H1 (cell line): ENCODE measurements around the gene OR2Y1. TPM values are rescaled to one million over a fixed set of nuclear protein-coding genes. Genes with fewer than 3 reads are reported as not detected.

Source experiments
- CTCF ChIA-PET: fragments of 300-600 bp; sonication (Branson Sonifier 250); formaldehyde crosslinking; loops from one replicate; lab custom pipeline; 2021; ENCODE audit not compliant: partially characterized antibody; lab: Charles Lee
- POLR2A ChIA-PET: fragments of 300-600 bp; sonication (Branson Sonifier 250); formaldehyde crosslinking; loops from one replicate; lab custom pipeline; 2021; ENCODE audit warnings: inconsistent platforms; ENCODE audit not compliant: partially characterized antibody; lab: Charles Lee
- DNase-seq, 2 experiments: peaks; one replicate each; pipeline versions ENCODE4 v3.0.0 to v3.0.0-alpha.2; 2010 to 2022; ENCODE audit warnings: low spot score in 2 of 2, low read depth in 1 of 2, mixed read lengths in 1 of 2
- FAIRE-seq: peaks from 2 replicates; lab custom pipeline; 2011; peaks lifted over from hg19 to GRCh38; lab: Jason Lieb, UNC
- H2AFZ ChIP-seq: 2 replicates; pipeline ENCODE4 v1.8.1; 2012; ENCODE audit warnings: low read length, inconsistent platforms
- H2AK5ac ChIP-seq: 2 replicates; pipeline ENCODE4 v1.6.1; 2013; ENCODE audit warnings: low read depth, low read length
- H2BK120ac ChIP-seq: replicated peaks from 2 replicates; pipeline ENCODE3; 2013; ENCODE audit warnings: low read depth, low read length, inconsistent platforms
- H2BK12ac ChIP-seq: 2 replicates; pipeline ENCODE4 v1.6.1; 2013; ENCODE audit warnings: low read depth, low read length
- H2BK15ac ChIP-seq: 2 replicates; pipeline ENCODE4 v1.6.1; 2013; ENCODE audit warnings: low read length
- H2BK20ac ChIP-seq: 2 replicates; pipeline ENCODE4 v1.6.1; 2013; ENCODE audit warnings: low read length
- H2BK5ac ChIP-seq: 2 replicates; pipeline ENCODE4 v1.6.1; 2013; ENCODE audit warnings: low read depth, low read length
- H3K14ac ChIP-seq: 2 replicates; pipeline ENCODE4 v1.6.1; 2013; ENCODE audit warnings: inconsistent platforms; ENCODE audit not compliant: insufficient read length
- H3K18ac ChIP-seq: 2 replicates; pipeline ENCODE4 v1.6.1; 2013; ENCODE audit warnings: low read length; ENCODE audit errors: extremely low read depth
- H3K23ac ChIP-seq: 2 replicates; pipeline ENCODE4 v1.6.1; 2013; ENCODE audit warnings: inconsistent platforms; ENCODE audit not compliant: insufficient read length
- H3K23me2 ChIP-seq: 2 replicates; pipeline ENCODE4 v1.6.1; 2013; ENCODE audit warnings: low read depth, low read length
- H3K27ac ChIP-seq: 2 replicates; pipeline ENCODE4 v1.6.1; 2011; ENCODE audit warnings: low read depth, low read length, inconsistent platforms
- H3K27me3 ChIP-seq, 4 experiments: replicated peaks in 1 of 4; 1 replicate in 1 of 4; 2 replicates in 3 of 4; pipeline versions ENCODE4 v1.6.1 to v1.8.1; 2011 to 2013; ENCODE audit warnings: low read length in 3 of 4, mild to moderate bottlenecking in 3 of 4, inconsistent platforms in 2 of 4, mixed read lengths in 2 of 4, moderate library complexity in 1 of 4; ENCODE audit not compliant: control insufficient read depth in 3 of 4, insufficient read depth in 3 of 4; ENCODE audit errors: extremely low read depth in 1 of 4
- H3K36me3 ChIP-seq, 4 experiments: 2 replicates each; pipeline versions ENCODE4 v1.6.1 to v1.8.1; 2011 to 2013; ENCODE audit warnings: mild to moderate bottlenecking in 4 of 4, low read length in 3 of 4, moderate library complexity in 2 of 4, control low read depth in 1 of 4, inconsistent platforms in 1 of 4; ENCODE audit not compliant: insufficient read depth in 4 of 4, control insufficient read depth in 2 of 4
- H3K4ac ChIP-seq: replicated peaks from 2 replicates; pipeline ENCODE3; 2013; ENCODE audit warnings: low read length, low read depth, mixed read lengths, inconsistent platforms; ENCODE audit not compliant: insufficient read length
- H3K4me1 ChIP-seq, 4 experiments: replicated peaks in 1 of 4; 1 replicate in 1 of 4; 2 replicates in 3 of 4; pipeline versions ENCODE4 v1.6.1 to v1.8.1; 2011 to 2013; ENCODE audit warnings: low read length in 3 of 4, inconsistent platforms in 2 of 4, mixed read lengths in 1 of 4; ENCODE audit not compliant: insufficient read depth in 4 of 4, control insufficient read depth in 3 of 4
- H3K4me2 ChIP-seq, 2 experiments: 2 replicates each; pipeline versions ENCODE4 v1.6.1 to v1.8.1; 2011 to 2013; ENCODE audit warnings: low read depth in 2 of 2, low read length in 2 of 2, control low read depth in 1 of 2, inconsistent platforms in 1 of 2, mild to moderate bottlenecking in 1 of 2; ENCODE audit not compliant: insufficient read depth in 1 of 2
- H3K4me3 ChIP-seq, 4 experiments: fragments of 200-600, 300-600 bp in 1 of 4; sonication (generic), shearing (Covaris generic), sonication (Bioruptor Twin) in 1 of 4; 2 replicates each; pipeline versions ENCODE4 v1.5.1 to v1.8.1; 2011 to 2016; ENCODE audit warnings: low read length in 4 of 4, low read depth in 3 of 4, control low read depth in 2 of 4, inconsistent platforms in 2 of 4, mild to moderate bottlenecking in 2 of 4, mixed read lengths in 1 of 4, moderate library complexity in 1 of 4; ENCODE audit not compliant: insufficient read depth in 2 of 4; ENCODE audit errors: extremely low read depth in 1 of 4
- H3K56ac ChIP-seq: replicated peaks from 2 replicates; pipeline ENCODE3; 2013; ENCODE audit warnings: low read depth, mild to moderate bottlenecking, mixed read lengths, low read length, inconsistent platforms; ENCODE audit not compliant: insufficient read length
- H3K79me1 ChIP-seq: 2 replicates; pipeline ENCODE4 v1.6.1; 2013; ENCODE audit warnings: low read depth, low read length, control low read depth
- H3K79me2 ChIP-seq, 2 experiments: 2 replicates each; pipeline versions ENCODE4 v1.6.1 to v1.8.1; 2012 to 2013; ENCODE audit warnings: low read length in 2 of 2, mild to moderate bottlenecking in 2 of 2, inconsistent platforms in 1 of 2; ENCODE audit not compliant: insufficient read depth in 2 of 2, control insufficient read depth in 1 of 2
- H3K9ac ChIP-seq, 4 experiments: replicated peaks in 1 of 4; 1 replicate in 1 of 4; 2 replicates in 3 of 4; pipeline versions ENCODE4 v1.6.1 to v1.8.1; 2011 to 2013; ENCODE audit warnings: low read depth in 3 of 4, low read length in 3 of 4, control low read depth in 2 of 4, mild to moderate bottlenecking in 2 of 4, moderate library complexity in 2 of 4, inconsistent platforms in 1 of 4; ENCODE audit errors: extremely low read depth in 1 of 4
- H3K9me3 ChIP-seq, 2 experiments: 2 replicates each; pipeline versions ENCODE4 v1.6.1 to v1.8.1; 2012 to 2013; ENCODE audit warnings: mild to moderate bottlenecking in 2 of 2, moderate library complexity in 2 of 2, control low read depth in 1 of 2, inconsistent platforms in 1 of 2, low read depth in 1 of 2, low read length in 1 of 2, mixed read lengths in 1 of 2; ENCODE audit not compliant: insufficient read depth in 2 of 2
- H4K20me1 ChIP-seq, 2 experiments: replicated peaks in 1 of 2; 2 replicates each; pipeline versions ENCODE3 to v1.8.1; 2011 to 2013; ENCODE audit warnings: inconsistent platforms in 2 of 2, low read length in 2 of 2, mild to moderate bottlenecking in 1 of 2; ENCODE audit not compliant: insufficient read depth in 2 of 2, control insufficient read depth in 1 of 2
- H4K5ac ChIP-seq: 2 replicates; pipeline ENCODE4 v1.6.1; 2013; ENCODE audit warnings: low read length, low read depth, mixed read lengths, inconsistent platforms; ENCODE audit not compliant: insufficient read length
- H4K8ac ChIP-seq: 2 replicates; pipeline ENCODE4 v1.8.0; 2013; ENCODE audit warnings: mild to moderate bottlenecking, moderate library complexity, low read length, inconsistent platforms; ENCODE audit not compliant: insufficient read depth; ENCODE audit errors: extremely low read depth
- H4K91ac ChIP-seq: replicated peaks from 2 replicates; pipeline ENCODE3; 2013; ENCODE audit warnings: low read length, mixed read lengths, inconsistent platforms; ENCODE audit not compliant: insufficient read length
- CREB1 ChIP-seq: IDR thresholded peaks from 2 replicates; pipeline ENCODE4 v1.6.1; 2012; ENCODE audit warnings: inconsistent platforms
- CTBP2 ChIP-seq: IDR thresholded peaks from 2 replicates; pipeline ENCODE4 v1.7.0; 2011; ENCODE audit warnings: borderline replicate concordance, mild to moderate bottlenecking, moderate library complexity, mixed read lengths, low read length; ENCODE audit not compliant: insufficient read depth, insufficient read length
- EP300 ChIP-seq, 2 experiments: IDR thresholded peaks; 1 replicate in 1 of 2; 2 replicates in 1 of 2; pipeline ENCODE4 v1.6.1; 2011 to 2012; ENCODE audit warnings: low read depth in 2 of 2, low read length in 2 of 2, mild to moderate bottlenecking in 2 of 2, borderline replicate concordance in 1 of 2, inconsistent platforms in 1 of 2, moderate library complexity in 1 of 2
- EZH2 ChIP-seq: fragments of 200-600 bp; sonication (generic); IDR thresholded peaks from 2 replicates; pipeline ENCODE4 v1.7.1; 2012; ENCODE audit warnings: low read depth, mild to moderate bottlenecking, moderate library complexity, low read length, inconsistent platforms; ENCODE audit not compliant: severe bottlenecking
- FOSL1 ChIP-seq: IDR thresholded peaks from 2 replicates; pipeline ENCODE4 v1.6.1; 2011; ENCODE audit warnings: mild to moderate bottlenecking, low read depth, low read length, moderate library complexity; ENCODE audit not compliant: insufficient read depth
- GTF2F1 ChIP-seq: IDR thresholded peaks from 2 replicates; pipeline ENCODE4 v1.6.1; 2012; ENCODE audit warnings: low read depth, low read length, improper control_type of control experiment, borderline replicate concordance
- JUND ChIP-seq: IDR thresholded peaks from 2 replicates; pipeline ENCODE4 v1.6.1; 2011; ENCODE audit warnings: mild to moderate bottlenecking, improper control_type of control experiment, low read length
- MAX ChIP-seq: IDR thresholded peaks from 2 replicates; pipeline ENCODE4 v1.6.1; 2012; ENCODE audit warnings: inconsistent platforms
- POLR2AphosphoS5 ChIP-seq: IDR thresholded peaks from 2 replicates; pipeline ENCODE4 v1.6.1; 2011; ENCODE audit warnings: low read depth, low read length
- RBBP5 ChIP-seq: IDR thresholded peaks from 2 replicates; pipeline ENCODE4 v1.7.1; 2012; ENCODE audit warnings: low read depth, mild to moderate bottlenecking, inconsistent platforms, low read length, moderate library complexity, borderline replicate concordance
- RXRA ChIP-seq: IDR thresholded peaks from 2 replicates; pipeline ENCODE4 v1.6.1; 2011; ENCODE audit warnings: low read depth, mild to moderate bottlenecking, low read length, moderate library complexity; ENCODE audit not compliant: insufficient read depth
- SIRT6 ChIP-seq: IDR thresholded peaks from one replicate; pipeline ENCODE4 v1.7.1; 2012; ENCODE audit warnings: low read length, inconsistent platforms
- SIX5 ChIP-seq: IDR thresholded peaks from 2 replicates; pipeline ENCODE4 v1.6.1; 2011; ENCODE audit warnings: mild to moderate bottlenecking, low read depth, low read length
- TAF1 ChIP-seq: IDR thresholded peaks from 2 replicates; pipeline ENCODE4 v1.6.1; 2011; ENCODE audit warnings: mild to moderate bottlenecking, low read depth, low read length
- TEAD4 ChIP-seq: IDR thresholded peaks from 2 replicates; pipeline ENCODE4 v1.6.1; 2012; ENCODE audit warnings: low read depth, low read length, inconsistent platforms, mixed read lengths
- WGBS, 2 experiments: shearing (Covaris generic) in 1 of 2; methylation state at CpG; one replicate each; pipeline versions ENCODE4 v1.1.6 to v1.1.7; 2013 to 2015; ENCODE audit warnings: low lambda C conversion rate in 2 of 2, mixed read lengths in 2 of 2, inconsistent platforms in 1 of 2, low coverage in 1 of 2, missing lambda C conversion rate in 1 of 2; ENCODE audit not compliant: insufficient replicate concordance in 2 of 2, insufficient coverage in 1 of 2, insufficient read length in 1 of 2; ENCODE audit errors: extremely low coverage in 1 of 2, missing lambda C conversion rate in 1 of 2; 5-methylcytosine and 5-hydroxymethylcytosine counted together
- polyA plus RNA-seq, 7 experiments: library from polyadenylated mRNA; depleted of rRNA in 3 of 7; stranded (reverse) in 5 of 7; unstranded in 2 of 7; fragments of >200 nt in 5 of 7; fragments of 200-250 nt in 2 of 7; gene quantifications; 1 replicate in 5 of 7; 2 replicates in 1 of 7; 4 replicates in 1 of 7; pipeline versions ENCODE4 v1.2.1 to v1.2.3, GENCODE V29; 2011 to 2013; ENCODE audit warnings: missing spikeins in 2 of 7, mixed read lengths in 2 of 7
- total RNA-seq: library from RNA; stranded (reverse); fragmentation: NEBNext Ultra II Directional; extraction: Animal tissue kit (Norgen Biotek cat#: 25700); gene quantifications from 2 replicates; pipeline ENCODE4 v1.2.1, GENCODE V29; 2021

OR2Y1 gene
- total and polyA plus RNA-seq, 2 of the 8 experiments (the other 6 are each of a cell fraction or from before 2014, with no cell fraction given), result not detected

- H2AK5ac ChIP-seq, result no peak overlapping the region
- H3K23ac ChIP-seq, result no peak overlapping the region
- H3K79me2 ChIP-seq, result no peaks in the 10 kb centered on the region
- no peak overlapping the region for H3K4me3 ChIP-seq
- FAIRE-seq (no peak), DNase-seq (no peak)
- ChIA-PET POLR2A (no interaction called here), CTCF (interaction anchor here (1.8 kb wide), 1 partner anchor 48 kb away, joined by 6 read pairs; no protein-coding TSS in a partner anchor)
- no peaks in the 10 kb centered on the region for H3K79me1 ChIP-seq
- H2BK5ac ChIP-seq, result no peak overlapping the region
- no peak overlapping the region for H2BK120ac ChIP-seq
- no peak overlapping the region for H4K5ac ChIP-seq
- H2BK20ac ChIP-seq, result no peak overlapping the region
- H4K8ac ChIP-seq, result no peak overlapping the region
- H3K56ac ChIP-seq, result no peak overlapping the region
- no peak overlapping the region for H3K9ac ChIP-seq
- H4K91ac ChIP-seq, result no peak overlapping the region
- no peaks in the 10 kb centered on the region for H4K20me1 ChIP-seq
- 0 out of 7 replicates have a peak, but pooled peaks cover 0 to 2% (median 0%) of the 10 kb centered on the region in 4 experiments for H3K27me3 ChIP-seq
- no peak overlapping the region for H3K4me2 ChIP-seq
- H2BK12ac ChIP-seq, result no peak overlapping the region
- no peak overlapping the region for H3K4ac ChIP-seq
- H2AFZ ChIP-seq, result no peak overlapping the region
- H2BK15ac ChIP-seq, result no peak overlapping the region
- H3K27ac ChIP-seq, result no peak overlapping the region
- 85% methylated on average over 2 of the region's 2 CpGs; no CpG with 5 or more reads in 1 of the 2 experiments for WGBS, 2 experiments
- no peaks in the 10 kb centered on the region for H3K4me1 ChIP-seq
- no peaks in the 10 kb centered on the region for H3K9me3 ChIP-seq
- no peak overlapping the region for H3K18ac ChIP-seq
- no peak overlapping the region for H3K14ac ChIP-seq
- no peaks in the 10 kb centered on the region for H3K36me3 ChIP-seq
- H3K23me2 ChIP-seq, result peaks cover 2% of the 10 kb centered on the region; the same call in 1 of the 2 replicates
- no peak for TF ChIP-seq RXRA
- TF ChIP-seq POLR2AphosphoS5, result no peak
- TF ChIP-seq GTF2F1, result no peak
- TF ChIP-seq CTBP2, result no peak
- TF ChIP-seq RBBP5, result no peak
- no peak for TF ChIP-seq TEAD4
- no peak for TF ChIP-seq SIRT6
- TF ChIP-seq JUND, result no peak
- no peak for TF ChIP-seq CREB1
- no peak for TF ChIP-seq MAX
- no peak for TF ChIP-seq SIX5
- TF ChIP-seq EP300 (IDR thresholded peaks at IDR 0.05; ENCODE audit: borderline replicate concordance in 1 of 2, low read depth in 2 of 2, low read length in 2 of 2), result no peak
- no peak for TF ChIP-seq FOSL1
- TF ChIP-seq EZH2, result no peak
- no peak for TF ChIP-seq TAF1
Observed at GRCh38 chr5:180736536-180736935, 3.3 kb downstream of the OR2Y1 start.
